Endothelial cell of umbilical vein (primary cell): ENCODE data around the gene RASSF10. TPM values are rescaled to one million over a fixed set of nuclear protein-coding genes. Genes with fewer than 3 reads are reported as not detected.

Source experiments
- BruUV-seq: library from RNA; stranded (reverse); fragments of 400-500 nt; replicated peaks from 2 replicates; lab custom pipeline; 2021; lab: Mats Ljungman, UMichigan
- CTCF ChIA-PET: fragments of 300-600, 350-600 bp; sonication (Branson Sonifier 250); formaldehyde crosslinking; loops from one replicate; lab custom pipeline; 2021; ENCODE audit warnings: antibody characterized with exemption, inconsistent platforms; lab: Charles Lee
- POLR2A ChIA-PET: fragments of 300-600, 350-600 bp; sonication (Branson Sonifier 250); formaldehyde crosslinking; loops from one replicate; lab custom pipeline; 2021; ENCODE audit warnings: antibody characterized with exemption, inconsistent platforms; lab: Charles Lee
- DNase-seq: peaks from one replicate; pipeline ENCODE4 v3.0.0-alpha.2; 2011; ENCODE audit warnings: low read depth, low spot score
- FAIRE-seq: peaks from 2 replicates; lab custom pipeline; 2011; peaks lifted over from hg19 to GRCh38; lab: Jason Lieb, UNC
- H2AFZ ChIP-seq: 2 replicates; pipeline ENCODE4 v1.6.0; 2012; ENCODE audit warnings: low read depth, low read length, control low read depth, inconsistent platforms
- H3K27ac ChIP-seq: 2 replicates; pipeline ENCODE4 v1.5.1; 2011; ENCODE audit warnings: low read depth, mild to moderate bottlenecking, control low read depth, low read length, moderate library complexity; ENCODE audit not compliant: insufficient read depth
- H3K27me3 ChIP-seq, 2 experiments: 2 replicates each; pipeline versions ENCODE4 v1.6.0 to v1.6.1; 2011; ENCODE audit warnings: low read length in 2 of 2, mixed read lengths in 1 of 2; ENCODE audit not compliant: control insufficient read depth in 2 of 2, insufficient read depth in 2 of 2
- H3K36me3 ChIP-seq, 2 experiments: 2 replicates in 1 of 2; 3 replicates in 1 of 2; pipeline ENCODE4 v1.5.1; 2011; ENCODE audit warnings: low read length in 2 of 2, mild to moderate bottlenecking in 1 of 2, moderate library complexity in 1 of 2; ENCODE audit not compliant: control insufficient read depth in 2 of 2, insufficient read depth in 2 of 2; ENCODE audit errors: extremely low read depth in 1 of 2
- H3K4me1 ChIP-seq: 3 replicates; pipeline ENCODE4 v1.5.1; 2011; ENCODE audit warnings: mild to moderate bottlenecking, low read length; ENCODE audit not compliant: control insufficient read depth, insufficient read depth; ENCODE audit errors: extremely low read depth
- H3K4me2 ChIP-seq: 2 replicates; pipeline ENCODE4 v1.6.1; 2011; ENCODE audit warnings: low read length, control low read depth, mixed read lengths; ENCODE audit not compliant: insufficient read depth
- H3K4me3 ChIP-seq, 3 experiments: fragments of 200-600 bp in 1 of 3; sonication (generic), shearing (Covaris generic) in 1 of 3; replicated peaks in 1 of 3; 2 replicates each; pipeline ENCODE4 v1.5.1; 2011 to 2016; ENCODE audit warnings: control low read depth in 3 of 3, low read length in 3 of 3, mild to moderate bottlenecking in 2 of 3, inconsistent platforms in 1 of 3, low read depth in 1 of 3, moderate library complexity in 1 of 3; ENCODE audit not compliant: insufficient read depth in 1 of 3
- H3K79me2 ChIP-seq: 2 replicates; pipeline ENCODE4 v1.6.0; 2012; ENCODE audit warnings: low read length, inconsistent platforms; ENCODE audit not compliant: control insufficient read depth, insufficient read depth
- H3K9ac ChIP-seq: replicated peaks from 2 replicates; pipeline ENCODE3; 2011; ENCODE audit warnings: low read length, control low read depth; ENCODE audit not compliant: insufficient read depth; ENCODE audit errors: extremely low read depth
- H3K9me1 ChIP-seq: replicated peaks from 3 replicates; pipeline ENCODE4 v1.6.0; 2011; ENCODE audit warnings: mild to moderate bottlenecking, low read length; ENCODE audit not compliant: control insufficient read depth, insufficient read depth; ENCODE audit errors: extremely low read depth
- H3K9me3 ChIP-seq: replicated peaks from 2 replicates; pipeline ENCODE4 v1.5.1; 2012; ENCODE audit warnings: low read length, inconsistent platforms; ENCODE audit not compliant: control insufficient read depth, insufficient read depth
- H4K20me1 ChIP-seq: replicated peaks from 2 replicates; pipeline ENCODE3; 2011; ENCODE audit warnings: mild to moderate bottlenecking, low read length; ENCODE audit not compliant: control insufficient read depth, insufficient read depth; ENCODE audit errors: extremely low read depth
- EZH2 ChIP-seq: IDR thresholded peaks from 2 replicates; pipeline ENCODE4 v1.6.1; 2012; ENCODE audit warnings: borderline replicate concordance, low read depth, mild to moderate bottlenecking, moderate library complexity, low read length, inconsistent platforms; ENCODE audit not compliant: severe bottlenecking
- FOS ChIP-seq: IDR thresholded peaks from 2 replicates; pipeline ENCODE4 v1.6.1; 2011; ENCODE audit warnings: mild to moderate bottlenecking, low read length, moderate library complexity, borderline replicate concordance; ENCODE audit not compliant: insufficient read depth
- GATA2 ChIP-seq: IDR thresholded peaks from 2 replicates; pipeline ENCODE4 v1.7.0; 2011; ENCODE audit warnings: low read depth, mild to moderate bottlenecking, moderate library complexity, mixed read lengths, low read length; ENCODE audit not compliant: insufficient read length, insufficient read depth
- JUN ChIP-seq: IDR thresholded peaks from 2 replicates; pipeline ENCODE4 v1.6.1; 2011; ENCODE audit warnings: borderline replicate concordance, low read depth; ENCODE audit not compliant: insufficient read length, insufficient read depth
- MYC ChIP-seq: IDR thresholded peaks from one replicate; pipeline ENCODE4 v1.6.1; 2011; ENCODE audit warnings: mild to moderate bottlenecking, low read depth, low read length
- POLR2A ChIP-seq: IDR thresholded peaks from 2 replicates; pipeline ENCODE4 v1.6.1; 2012; ENCODE audit warnings: low read depth, mild to moderate bottlenecking, control low read depth, low read length
- POLR2AphosphoS5 ChIP-seq: IDR thresholded peaks from 2 replicates; pipeline ENCODE4 v1.6.1; 2012; ENCODE audit warnings: low read depth, mild to moderate bottlenecking, control low read depth, low read length, moderate library complexity; ENCODE audit not compliant: insufficient read depth
- dilution Hi-C: fragments of 300-500 bp; cut with MboI; formaldehyde crosslinking; loops from one replicate; pipeline ENCODE4 v1.15.0; 2019; ENCODE audit warnings: low sequenced_read_pairs; ENCODE audit not compliant: extremely low pct_ligation_motif_present
- intact Hi-C: fragments of 100-400 bp; cut with micrococcal nuclease; formaldehyde crosslinking; loops from one replicate; pipeline ENCODE4 v1.10.0; 2022
- polyA plus RNA-seq, 4 experiments: library from polyadenylated mRNA; depleted of rRNA in 3 of 4; stranded (reverse) in 3 of 4; unstranded in 1 of 4; fragments of >200 nt; gene quantifications; 2 replicates each; pipeline versions ENCODE4 v1.2.1 to v1.2.3, GENCODE V29; 2011 to 2012; ENCODE audit warnings: missing spikeins in 1 of 4
- total RNA-seq: library from RNA; stranded (reverse); gene quantifications from 2 replicates; pipeline ENCODE4 v1.2.3, GENCODE V29; 2021
- TF ChIP-seq, protein P1 (sequence below), 2 donors: IDR thresholded peaks; 1 replicate in 1 of 2; 2 replicates in 1 of 2; pipeline ENCODE4 v1.5.1; 2011; ENCODE audit warnings: low read length in 2 of 2, mild to moderate bottlenecking in 2 of 2, moderate library complexity in 2 of 2, control low read depth in 1 of 2, inconsistent platforms in 1 of 2, low read depth in 1 of 2; ENCODE audit not compliant: insufficient read depth in 1 of 2; ENCODE audit errors: extremely low read depth in 1 of 2
- TF ChIP-seq, protein P2 (sequence below): IDR thresholded peaks from 2 replicates; pipeline ENCODE4 v1.6.1; 2011; ENCODE audit not compliant: insufficient read depth, insufficient read length

RASSF10 gene
- total and polyA plus RNA-seq, 2 donors (not counting 3 experiments of a cell fraction or from before 2014, with no cell fraction given), result 0.03 TPM; not detected in 1

DNA sequence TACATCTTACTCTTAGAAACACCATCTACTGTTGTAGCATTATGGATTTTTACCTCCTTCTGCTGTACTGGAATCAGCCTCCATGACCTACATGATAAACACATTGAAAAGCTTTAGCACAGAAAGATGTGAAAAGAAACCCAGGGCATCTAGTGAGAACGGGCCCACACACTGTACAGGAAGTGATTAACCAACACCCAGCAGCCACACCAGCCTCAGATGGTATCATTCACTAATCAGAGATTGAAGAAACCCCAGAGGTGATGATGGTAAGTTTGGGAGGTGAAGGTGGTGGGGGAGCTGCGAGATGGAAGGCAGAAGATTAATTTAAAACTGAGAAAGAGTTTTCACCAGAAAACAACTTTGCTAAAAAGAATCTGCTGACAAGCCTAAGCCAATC lies 46.1 kb downstream of the RASSF10 start:
- Histone ChIP-seq H3K4me1 (no peaks in the 10 kb centered on the region), H3K9me1 (no peaks in the 10 kb centered on the region), H3K27ac (no peak overlapping the region), H3K4me3 (no peak overlapping the region), H4K20me1 (no peaks in the 10 kb centered on the region), H3K9ac (no peak overlapping the region), H3K79me2 (no peaks in the 10 kb centered on the region), H2AFZ (no peak overlapping the region), H3K9me3 (no peaks in the 10 kb centered on the region), H3K36me3 (no peaks in the 10 kb centered on the region), H3K27me3 (peaks cover 11 to 23% of the 10 kb centered on the region in 2 experiments), H3K4me2 (no peak overlapping the region)
- FAIRE-seq (no peak), DNase-seq (no peak)
- TF ChIP-seq MYC (no peak), POLR2A (no peak)
- intact Hi-C loops (no loop called here), dilution Hi-C loops (no loop called here)
- no TSS peak for BruUV-seq
- ChIA-PET CTCF (no interaction called here), POLR2A (no interaction called here)

GRCh38 chr11:13061294-13061990 lies 52.3 kb downstream of the RASSF10 start:
- H4K20me1 ChIP-seq, result no peaks in the 10 kb centered on the region
- no peaks in the 10 kb centered on the region for H3K4me1 ChIP-seq
- no peak overlapping the region for H3K4me3 ChIP-seq
- H2AFZ ChIP-seq, result no peak overlapping the region
- TF ChIP-seq POLR2AphosphoS5 (no peak), GATA2 (no peak), MYC (no peak), POLR2A (no peak), JUN (no peak), FOS (no peak), EZH2 (no peak)
- TF ChIP-seq, protein P1, sequence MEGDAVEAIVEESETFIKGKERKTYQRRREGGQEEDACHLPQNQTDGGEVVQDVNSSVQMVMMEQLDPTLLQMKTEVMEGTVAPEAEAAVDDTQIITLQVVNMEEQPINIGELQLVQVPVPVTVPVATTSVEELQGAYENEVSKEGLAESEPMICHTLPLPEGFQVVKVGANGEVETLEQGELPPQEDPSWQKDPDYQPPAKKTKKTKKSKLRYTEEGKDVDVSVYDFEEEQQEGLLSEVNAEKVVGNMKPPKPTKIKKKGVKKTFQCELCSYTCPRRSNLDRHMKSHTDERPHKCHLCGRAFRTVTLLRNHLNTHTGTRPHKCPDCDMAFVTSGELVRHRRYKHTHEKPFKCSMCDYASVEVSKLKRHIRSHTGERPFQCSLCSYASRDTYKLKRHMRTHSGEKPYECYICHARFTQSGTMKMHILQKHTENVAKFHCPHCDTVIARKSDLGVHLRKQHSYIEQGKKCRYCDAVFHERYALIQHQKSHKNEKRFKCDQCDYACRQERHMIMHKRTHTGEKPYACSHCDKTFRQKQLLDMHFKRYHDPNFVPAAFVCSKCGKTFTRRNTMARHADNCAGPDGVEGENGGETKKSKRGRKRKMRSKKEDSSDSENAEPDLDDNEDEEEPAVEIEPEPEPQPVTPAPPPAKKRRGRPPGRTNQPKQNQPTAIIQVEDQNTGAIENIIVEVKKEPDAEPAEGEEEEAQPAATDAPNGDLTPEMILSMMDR (IDR thresholded peaks at IDR 0.05; ENCODE audit: extremely low read depth in 1 of 2, insufficient read depth in 1 of 2, low read depth in 1 of 2, low read length in 2 of 2), result no peak
- TF ChIP-seq, protein P2, sequence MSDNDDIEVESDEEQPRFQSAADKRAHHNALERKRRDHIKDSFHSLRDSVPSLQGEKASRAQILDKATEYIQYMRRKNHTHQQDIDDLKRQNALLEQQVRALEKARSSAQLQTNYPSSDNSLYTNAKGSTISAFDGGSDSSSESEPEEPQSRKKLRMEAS, result no peak
- no peaks in the 10 kb centered on the region for H3K79me2 ChIP-seq
- POLR2A ChIA-PET, result no interaction called here
- H3K36me3 ChIP-seq, result no peaks in the 10 kb centered on the region
- dilution Hi-C loops (no loop called here), intact Hi-C loops (no loop called here)
- H3K9ac ChIP-seq, result no peak overlapping the region
- no TSS peak for BruUV-seq
- FAIRE-seq (no peak), DNase-seq (no peak)
- H3K9me1 ChIP-seq, result no peaks in the 10 kb centered on the region
- H3K9me3 ChIP-seq, result no peaks in the 10 kb centered on the region
- no peak overlapping the region for H3K4me2 ChIP-seq
- H3K27me3 ChIP-seq, result peaks cover 7 to 10% of the 10 kb centered on the region in 2 experiments
- CTCF ChIA-PET, result interaction anchor here (1.2 to 1.5 kb wide), 3 partner anchors 9 to 147 kb away, joined by 3 read pairs; no protein-coding TSS in a partner anchor
- H3K27ac ChIP-seq, result no peak overlapping the region
